H9 (cell line): ENCODE results near the gene TUBA8. TPM values are rescaled to one million over a fixed set of nuclear protein-coding genes. Genes with fewer than 3 reads are reported as not detected.

ENCODE experiments used
- DNase-seq: peaks from one replicate; pipeline ENCODE4 v3.0.0-alpha.2; 2017
- H2AFZ ChIP-seq: one replicate; pipeline ENCODE4 v1.6.1; 2013; ENCODE audit warnings: mild to moderate bottlenecking, low read length, control low read depth, moderate library complexity
- H2AK5ac ChIP-seq: 2 replicates; pipeline ENCODE4 v1.6.1; 2013; ENCODE audit warnings: low read length, control low read depth, mixed read lengths; ENCODE audit not compliant: insufficient read length
- H2BK120ac ChIP-seq: one replicate; pipeline ENCODE4 v1.6.1; 2013; ENCODE audit warnings: low read depth, mild to moderate bottlenecking, low read length, control low read depth, inconsistent platforms; ENCODE audit not compliant: poor library complexity, severe bottlenecking
- H2BK12ac ChIP-seq: 2 replicates; pipeline ENCODE4 v1.6.1; 2013; ENCODE audit warnings: low read length, control low read depth, mixed read lengths, low read depth; ENCODE audit not compliant: insufficient read length
- H2BK15ac ChIP-seq: 2 replicates; pipeline ENCODE4 v1.6.1; 2013; ENCODE audit warnings: low read depth, low read length, control low read depth
- H2BK20ac ChIP-seq: one replicate; pipeline ENCODE4 v1.6.1; 2013; ENCODE audit warnings: low read depth, mild to moderate bottlenecking, low read length, control low read depth, inconsistent platforms; ENCODE audit not compliant: poor library complexity, severe bottlenecking
- H2BK5ac ChIP-seq: 2 replicates; pipeline ENCODE4 v1.6.1; 2013; ENCODE audit warnings: low read length, control low read depth, mixed read lengths; ENCODE audit not compliant: insufficient read length
- H3K14ac ChIP-seq: 2 replicates; pipeline ENCODE4 v1.6.1; 2013; ENCODE audit warnings: low read length, control low read depth; ENCODE audit not compliant: insufficient read depth
- H3K18ac ChIP-seq: 2 replicates; pipeline ENCODE4 v1.6.1; 2013; ENCODE audit warnings: low read depth, mild to moderate bottlenecking, mixed read lengths, low read length, control low read depth; ENCODE audit not compliant: insufficient read length
- H3K23ac ChIP-seq: 2 replicates; pipeline ENCODE4 v1.6.1; 2013; ENCODE audit warnings: low read length, control low read depth, mixed read lengths, low read depth; ENCODE audit not compliant: insufficient read length
- H3K23me2 ChIP-seq: 2 replicates; pipeline ENCODE4 v1.6.1; 2013; ENCODE audit warnings: low read depth, mild to moderate bottlenecking, mixed read lengths, low read length, control low read depth; ENCODE audit not compliant: insufficient read length, poor library complexity, severe bottlenecking
- H3K27ac ChIP-seq: 2 replicates; pipeline ENCODE4 v1.5.1; 2013; ENCODE audit warnings: low read length, control low read depth, mixed read lengths, low read depth; ENCODE audit not compliant: insufficient read length
- H3K27me3 ChIP-seq: 2 replicates; pipeline ENCODE4 v1.6.1; 2013; ENCODE audit warnings: low read length, control low read depth, inconsistent platforms; ENCODE audit not compliant: insufficient read depth
- H3K4ac ChIP-seq: 2 replicates; pipeline ENCODE4 v1.6.1; 2013; ENCODE audit warnings: low read depth, mild to moderate bottlenecking, control low read depth, inconsistent platforms, low read length, moderate library complexity
- H3K4me1 ChIP-seq: 2 replicates; pipeline ENCODE4 v1.6.1; 2013; ENCODE audit warnings: low read length, control low read depth, inconsistent platforms; ENCODE audit not compliant: insufficient read depth
- H3K4me2 ChIP-seq: 2 replicates; pipeline ENCODE4 v1.6.1; 2013; ENCODE audit warnings: low read length, control low read depth, mixed read lengths; ENCODE audit not compliant: insufficient read length, insufficient read depth
- H3K56ac ChIP-seq: 2 replicates; pipeline ENCODE4 v1.6.1; 2013; ENCODE audit warnings: low read depth, mild to moderate bottlenecking, mixed read lengths, low read length, control low read depth; ENCODE audit not compliant: insufficient read length
- H3K79me1 ChIP-seq: 2 replicates; pipeline ENCODE4 v1.6.1; 2013; ENCODE audit warnings: low read depth, mild to moderate bottlenecking, moderate library complexity, low read length, control low read depth, inconsistent platforms; ENCODE audit not compliant: insufficient read depth, poor library complexity, severe bottlenecking
- H3K79me2 ChIP-seq: 2 replicates; pipeline ENCODE4 v1.6.1; 2013; ENCODE audit warnings: low read length, control low read depth, inconsistent platforms; ENCODE audit not compliant: insufficient read depth
- H3K9ac ChIP-seq: 2 replicates; pipeline ENCODE4 v1.6.1; 2013; ENCODE audit warnings: low read length, control low read depth, mixed read lengths; ENCODE audit not compliant: insufficient read length; ENCODE audit errors: extremely low read depth
- H3K9me3 ChIP-seq: one replicate; pipeline ENCODE4 v1.6.1; 2013; ENCODE audit warnings: low read depth, low read length, inconsistent platforms; ENCODE audit not compliant: control insufficient read depth
- H3T11ph ChIP-seq: one replicate; pipeline ENCODE4 v1.6.1; 2013; ENCODE audit warnings: mild to moderate bottlenecking, low read length, control low read depth, inconsistent platforms
- H4K20me1 ChIP-seq: one replicate; pipeline ENCODE4 v1.6.1; 2013; ENCODE audit not compliant: control insufficient read depth, insufficient read length, insufficient read depth
- H4K5ac ChIP-seq: 2 replicates; pipeline ENCODE4 v1.6.1; 2013; ENCODE audit warnings: low read depth, mild to moderate bottlenecking, mixed read lengths, low read length, control low read depth; ENCODE audit not compliant: insufficient read length
- H4K8ac ChIP-seq: replicated peaks from 2 replicates; pipeline ENCODE4 v1.6.1; 2013; ENCODE audit warnings: low read length, control low read depth, mixed read lengths, low read depth; ENCODE audit not compliant: insufficient read length
- H4K91ac ChIP-seq: 2 replicates; pipeline ENCODE4 v1.6.1; 2013; ENCODE audit warnings: low read depth, mild to moderate bottlenecking, moderate library complexity, mixed read lengths, low read length, control low read depth; ENCODE audit not compliant: insufficient read length
- H3K27ac Mint-ChIP-seq, 3 experiments: 2 replicates in 2 of 3; 3 replicates in 1 of 3; pipeline ENCODE4 v1.8.0; 2020 to 2021; ENCODE audit warnings: mixed read lengths in 3 of 3, mild to moderate bottlenecking in 1 of 3, moderate library complexity in 1 of 3
- H3K27me3 Mint-ChIP-seq: 2 replicates; pipeline ENCODE4 v1.8.0; 2021; ENCODE audit warnings: low read depth, mild to moderate bottlenecking, moderate library complexity, mixed read lengths
- H3K36me3 Mint-ChIP-seq, 3 experiments: 2 replicates in 2 of 3; 3 replicates in 1 of 3; pipeline ENCODE4 v1.8.0; 2020 to 2021; ENCODE audit warnings: low read depth in 3 of 3, mixed read lengths in 3 of 3; ENCODE audit not compliant: insufficient read depth in 1 of 3
- H3K4me1 Mint-ChIP-seq, 2 experiments: 2 replicates each; pipeline ENCODE4 v1.8.0; 2020; ENCODE audit warnings: mixed read lengths in 2 of 2
- H3K4me3 Mint-ChIP-seq, 2 experiments: 2 replicates in 1 of 2; 3 replicates in 1 of 2; pipeline ENCODE4 v1.8.0; 2020 to 2021; ENCODE audit warnings: mild to moderate bottlenecking in 2 of 2, mixed read lengths in 2 of 2, moderate library complexity in 1 of 2
- H3K9me3 Mint-ChIP-seq, 2 experiments: 2 replicates in 1 of 2; 3 replicates in 1 of 2; pipeline ENCODE4 v1.8.0; 2020; ENCODE audit warnings: mild to moderate bottlenecking in 2 of 2, mixed read lengths in 2 of 2, moderate library complexity in 1 of 2
- WGBS: extraction: QIAGEN DNeasy Blood & Tissue Kit; methylation state at CpG from one replicate; pipeline ENCODE4 v1.1.7; 2013; ENCODE audit warnings: missing lambda C conversion rate, low lambda C conversion rate, mixed read lengths; ENCODE audit not compliant: insufficient read length; ENCODE audit errors: extremely low coverage; 5-methylcytosine and 5-hydroxymethylcytosine counted together
- total RNA-seq: library from RNA; stranded (reverse); gene quantifications from 2 replicates; pipeline ENCODE4 v1.2.1, GENCODE V29; 2021
- TF ChIP-seq, protein P1 (sequence below): fragments of 200-600 bp; sonication (generic); conservative IDR thresholded peaks from 3 replicates; pipeline ENCODE4 v1.8.0; 2021; ENCODE audit warnings: antibody characterized with exemption, mild to moderate bottlenecking

TUBA8 gene
- total RNA-seq, 1 experiment from 2014 or later, result 2.0 TPM

DNA sequence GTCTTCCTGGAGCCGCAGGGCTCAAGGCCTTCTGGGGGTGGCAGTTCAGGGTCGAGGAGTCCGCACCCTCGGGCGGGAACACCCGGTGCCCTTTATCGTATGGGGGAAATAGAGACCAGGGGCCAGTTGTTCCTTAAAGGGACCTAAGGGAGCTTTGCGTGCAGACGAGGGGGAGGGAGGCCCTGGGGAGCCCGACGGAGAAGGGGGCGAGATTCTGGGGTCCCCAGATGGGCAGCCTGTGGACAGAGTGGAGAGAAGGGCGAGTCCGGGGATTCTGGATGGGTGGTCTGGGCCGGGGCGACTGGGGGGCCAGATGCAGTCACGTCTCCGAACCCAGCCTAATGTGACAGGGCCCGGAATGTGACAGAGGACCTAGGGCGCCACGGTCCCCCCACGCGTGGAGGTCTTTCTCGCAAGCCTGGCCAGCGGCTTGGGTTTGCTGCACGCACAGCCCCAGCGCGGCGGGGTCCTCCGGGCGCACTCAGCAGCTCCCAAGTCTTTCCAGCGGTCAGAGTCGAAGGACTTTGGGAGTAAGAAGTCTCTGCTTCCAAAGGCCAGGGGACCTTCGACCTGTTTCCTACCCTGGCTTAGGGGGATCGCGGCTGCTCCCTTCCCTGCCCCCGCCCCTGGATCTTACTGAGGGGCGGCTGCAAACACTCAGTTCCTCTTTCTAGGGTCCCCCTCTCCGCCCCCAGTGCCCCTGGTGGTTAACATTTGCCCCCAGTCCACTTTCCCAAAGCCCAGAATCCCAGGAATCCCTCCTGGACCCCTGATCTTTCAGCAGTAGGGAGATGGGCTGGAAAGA is 547 bp downstream of the TUBA8 start:
- Mint-ChIP-seq H3K27ac (no peak overlapping the region; a peak in 1 of 7 replicates), H3K4me3 (peak overlapping the region; percentile 55 to 76), H3K36me3 (peaks cover 0 to 8% (median under 1%) of the 10 kb centered on the region in 3 experiments; a peak in 2 of 7 replicates), H3K9me3 (peaks cover 14 to 22% of the 10 kb centered on the region in 2 experiments), H3K27me3 (peaks cover 72% of the 10 kb centered on the region), H3K4me1 (peaks cover 13 to 16% of the 10 kb centered on the region in 2 experiments)
- Histone ChIP-seq H4K91ac (no peak overlapping the region), H3K4me1 (no peaks in the 10 kb centered on the region), H3K27me3 (peaks cover 10% of the 10 kb centered on the region), H3K56ac (no peak overlapping the region), H3K27ac (no peak overlapping the region), H3K14ac (no peak overlapping the region), H3K79me2 (no peaks in the 10 kb centered on the region), H2AFZ (no peak overlapping the region), H4K8ac (no peak overlapping the region), H2AK5ac (no peak overlapping the region), H3K9me3 (peaks cover 5% of the 10 kb centered on the region), H3K4me2 (peak overlapping the region; percentile 23), H2BK15ac (no peak overlapping the region), H3K9ac (no peak overlapping the region), H3K23me2 (peaks cover 10% of the 10 kb centered on the region), H2BK20ac (no peak overlapping the region), H3K4ac (no peak overlapping the region), H3T11ph (no peak overlapping the region), H2BK120ac (no peak overlapping the region), H3K18ac (no peak overlapping the region), H3K79me1 (no peaks in the 10 kb centered on the region), H2BK12ac (no peak overlapping the region), H4K20me1 (no peaks in the 10 kb centered on the region), H4K5ac (no peak overlapping the region), H2BK5ac (no peak overlapping the region), H3K23ac (no peak overlapping the region)
- TF ChIP-seq, protein P1, sequence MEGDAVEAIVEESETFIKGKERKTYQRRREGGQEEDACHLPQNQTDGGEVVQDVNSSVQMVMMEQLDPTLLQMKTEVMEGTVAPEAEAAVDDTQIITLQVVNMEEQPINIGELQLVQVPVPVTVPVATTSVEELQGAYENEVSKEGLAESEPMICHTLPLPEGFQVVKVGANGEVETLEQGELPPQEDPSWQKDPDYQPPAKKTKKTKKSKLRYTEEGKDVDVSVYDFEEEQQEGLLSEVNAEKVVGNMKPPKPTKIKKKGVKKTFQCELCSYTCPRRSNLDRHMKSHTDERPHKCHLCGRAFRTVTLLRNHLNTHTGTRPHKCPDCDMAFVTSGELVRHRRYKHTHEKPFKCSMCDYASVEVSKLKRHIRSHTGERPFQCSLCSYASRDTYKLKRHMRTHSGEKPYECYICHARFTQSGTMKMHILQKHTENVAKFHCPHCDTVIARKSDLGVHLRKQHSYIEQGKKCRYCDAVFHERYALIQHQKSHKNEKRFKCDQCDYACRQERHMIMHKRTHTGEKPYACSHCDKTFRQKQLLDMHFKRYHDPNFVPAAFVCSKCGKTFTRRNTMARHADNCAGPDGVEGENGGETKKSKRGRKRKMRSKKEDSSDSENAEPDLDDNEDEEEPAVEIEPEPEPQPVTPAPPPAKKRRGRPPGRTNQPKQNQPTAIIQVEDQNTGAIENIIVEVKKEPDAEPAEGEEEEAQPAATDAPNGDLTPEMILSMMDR, result no peak
- no peak for DNase-seq
- WGBS, result no CpG with 5 or more reads among the region's 39 CpGs
